ENCODE measurements around the gene GALNT2.

- TF ChIP-seq, protein P1, sequence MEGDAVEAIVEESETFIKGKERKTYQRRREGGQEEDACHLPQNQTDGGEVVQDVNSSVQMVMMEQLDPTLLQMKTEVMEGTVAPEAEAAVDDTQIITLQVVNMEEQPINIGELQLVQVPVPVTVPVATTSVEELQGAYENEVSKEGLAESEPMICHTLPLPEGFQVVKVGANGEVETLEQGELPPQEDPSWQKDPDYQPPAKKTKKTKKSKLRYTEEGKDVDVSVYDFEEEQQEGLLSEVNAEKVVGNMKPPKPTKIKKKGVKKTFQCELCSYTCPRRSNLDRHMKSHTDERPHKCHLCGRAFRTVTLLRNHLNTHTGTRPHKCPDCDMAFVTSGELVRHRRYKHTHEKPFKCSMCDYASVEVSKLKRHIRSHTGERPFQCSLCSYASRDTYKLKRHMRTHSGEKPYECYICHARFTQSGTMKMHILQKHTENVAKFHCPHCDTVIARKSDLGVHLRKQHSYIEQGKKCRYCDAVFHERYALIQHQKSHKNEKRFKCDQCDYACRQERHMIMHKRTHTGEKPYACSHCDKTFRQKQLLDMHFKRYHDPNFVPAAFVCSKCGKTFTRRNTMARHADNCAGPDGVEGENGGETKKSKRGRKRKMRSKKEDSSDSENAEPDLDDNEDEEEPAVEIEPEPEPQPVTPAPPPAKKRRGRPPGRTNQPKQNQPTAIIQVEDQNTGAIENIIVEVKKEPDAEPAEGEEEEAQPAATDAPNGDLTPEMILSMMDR (conservative IDR thresholded peaks at IDR 0.05; ENCODE audit: low read length): no peak
- TF ChIP-seq EZH2phosphoT487 (IDR thresholded peaks at IDR 0.05; ENCODE audit: borderline replicate concordance): no peak
Observed at GRCh38 chr1:230271300-230272035, 204.4 kb downstream of the GALNT2 start.
